GM21526 (cell line): ENCODE results near the gene PRDX1.
"Not testable (repeated sequence)": the region's sequence is repeated elsewhere in the genome, so short reads cannot be mapped to it uniquely, and the experiment has no call there.

Experiments
- ATAC-seq: cut with Tn5 transposase; IDR thresholded peaks from one replicate; pipeline ENCODE4 v1.9.1; 2021; ENCODE audit warnings: moderate library complexity; ENCODE audit not compliant: unreplicated experiment, low FRiP score

PRDX1 gene

GRCh38 chr1:45536886-45537285 is 15.2 kb upstream of the PRDX1 start:
- ATAC-seq: no peak

- no peak for ATAC-seq
Measured at GRCh38 chr1:45535988-45536766, 14.5 kb upstream of the PRDX1 start.

- no peak for ATAC-seq
Measured at GRCh38 chr1:45531873-45532272, 10.2 kb upstream of the PRDX1 start.

GRCh38 chr1:45530632-45531135 is 9.0 kb upstream of the PRDX1 start:
- no peak for ATAC-seq

- no peak for ATAC-seq
Measured at GRCh38 chr1:45526135-45526644, 4.5 kb upstream of the PRDX1 start.

GRCh38 chr1:45523975-45524374 is 2.3 kb upstream of the PRDX1 start:
- not testable (repeated sequence) for ATAC-seq

- not testable (repeated sequence) for ATAC-seq
Measured at GRCh38 chr1:45523516-45523915, 1.8 kb upstream of the PRDX1 start.

GRCh38 chr1:45522324-45523104 is 830 bp upstream of the PRDX1 start:
- no peak for ATAC-seq

GRCh38 chr1:45519774-45520173 is 1.9 kb downstream of the PRDX1 start:
- ATAC-seq: not testable (repeated sequence)

- no peak for ATAC-seq
Measured at GRCh38 chr1:45518910-45519309, 2.8 kb downstream of the PRDX1 start.

GRCh38 chr1:45518366-45518765 is 3.3 kb downstream of the PRDX1 start:
- ATAC-seq: not testable (repeated sequence)

GRCh38 chr1:45516465-45516864 is 5.2 kb downstream of the PRDX1 start:
- ATAC-seq: no peak

GRCh38 chr1:45516036-45516435 is 5.6 kb downstream of the PRDX1 start:
- no peak for ATAC-seq

- ATAC-seq: not testable (repeated sequence)
Measured at GRCh38 chr1:45513532-45514260, 8.0 kb downstream of the PRDX1 start.

- no peak for ATAC-seq
Measured at GRCh38 chr1:45512641-45513054, 9.0 kb downstream of the PRDX1 start.

GRCh38 chr1:45510972-45511527 is 10.6 kb downstream of the PRDX1 start:
- ATAC-seq: no peak

GRCh38 chr1:45510036-45510971 is 11.4 kb downstream of the PRDX1 start:
- no peak for ATAC-seq

- ATAC-seq: no peak
Measured at GRCh38 chr1:45508295-45509151, 13.2 kb downstream of the PRDX1 start.
